HepG2 (cell line): ENCODE results near the gene MX2. TPM values are rescaled to one million over a fixed set of nuclear protein-coding genes. Genes with fewer than 3 reads are reported as not detected.

Experiments
- ASH2L ChIP-seq: fragments of 300-600, 200-600 bp; sonication (generic); IDR thresholded peaks from 2 replicates; pipeline ENCODE4 v1.7.0; 2017; ENCODE audit warnings: low read depth, mild to moderate bottlenecking, moderate library complexity, mixed read lengths, low read length; ENCODE audit not compliant: insufficient read length
- CENPBD1 ChIP-seq: sonication (generic); formaldehyde crosslinking; IDR thresholded peaks from 2 replicates; pipeline ENCODE4 v1.8.0; 2022; ENCODE audit warnings: missing genetic modification reagents, low read depth, mild to moderate bottlenecking, borderline replicate concordance
- GATA4 ChIP-seq: sonication (generic); IDR thresholded peaks from 2 replicates; pipeline ENCODE4 v1.6.1; 2016; ENCODE audit warnings: antibody characterized with exemption, low read depth, borderline replicate concordance
- HMG20B ChIP-seq: conservative IDR thresholded peaks from 2 replicates; pipeline ENCODE4 v1.6.1; 2016; ENCODE audit warnings: missing genetic modification reagents, missing compliant biosample characterization
- HMGA1 ChIP-seq: sonication (generic); formaldehyde crosslinking; conservative IDR thresholded peaks from 2 replicates; pipeline ENCODE4 v1.4.0; 2020; ENCODE audit warnings: missing genetic modification reagents
- JUNB ChIP-seq: sonication (generic); formaldehyde crosslinking; IDR thresholded peaks from 2 replicates; pipeline ENCODE4 v1.8.0; 2022; ENCODE audit warnings: missing genetic modification reagents, mild to moderate bottlenecking, borderline replicate concordance
- KDM5A ChIP-seq: fragments of 200-600 bp; sonication (generic); IDR thresholded peaks from 2 replicates; pipeline ENCODE4 v1.7.0; 2018; ENCODE audit warnings: antibody characterized with exemption, mild to moderate bottlenecking, low read length, borderline replicate concordance
- MIER2 ChIP-seq: IDR thresholded peaks from 2 replicates; pipeline ENCODE4 v1.6.1; 2016; ENCODE audit warnings: missing biosample characterization, missing genetic modification reagents
- MTF1 ChIP-seq: sonication (generic); formaldehyde crosslinking; IDR thresholded peaks from 2 replicates; pipeline ENCODE4 v1.5.0; 2020; ENCODE audit warnings: missing genetic modification reagents
- PAF1 ChIP-seq: IDR thresholded peaks from 2 replicates; pipeline ENCODE4 v1.6.1; 2016; ENCODE audit warnings: missing genetic modification reagents, missing compliant biosample characterization
- PAXIP1 ChIP-seq: sonication (generic); formaldehyde crosslinking; conservative IDR thresholded peaks from 2 replicates; pipeline ENCODE4 v1.4.0; 2020; ENCODE audit warnings: mild to moderate bottlenecking, missing genetic modification reagents, moderate library complexity
- PRPF4 ChIP-seq: fragments of 200-400 bp; formaldehyde crosslinking; IDR thresholded peaks from 2 replicates; pipeline ENCODE4 v1.6.1; 2016; ENCODE audit warnings: low read length, low read depth; ENCODE audit not compliant: poor library complexity, severe bottlenecking
- SAFB2 ChIP-seq: sonication (generic); formaldehyde crosslinking; IDR thresholded peaks from 2 replicates; pipeline ENCODE4 v1.5.1; 2020; ENCODE audit warnings: missing genetic modification reagents, low read depth, mild to moderate bottlenecking, borderline replicate concordance
- U2AF2 ChIP-seq: fragments of 200-400 bp; formaldehyde crosslinking; IDR thresholded peaks from 2 replicates; pipeline ENCODE4 v1.6.1; 2017; ENCODE audit warnings: low read depth, mild to moderate bottlenecking, low read length
- ZBTB3 ChIP-seq: sonication (generic); formaldehyde crosslinking; IDR thresholded peaks from 2 replicates; pipeline ENCODE4 v1.4.0; 2020; ENCODE audit warnings: low read depth, mild to moderate bottlenecking, moderate library complexity, missing genetic modification reagents, borderline replicate concordance
- ZBTB7A ChIP-seq: sonication (generic); formaldehyde crosslinking; IDR thresholded peaks from 2 replicates; pipeline ENCODE4 v1.8.0; 2022; ENCODE audit warnings: mild to moderate bottlenecking, missing genetic modification reagents
- ZNF17 ChIP-seq: sonication (generic); formaldehyde crosslinking; IDR thresholded peaks from 2 replicates; pipeline ENCODE4 v1.5.0; 2020; ENCODE audit warnings: mild to moderate bottlenecking, missing genetic modification reagents
- ZNF510 ChIP-seq: sonication (generic); formaldehyde crosslinking; IDR thresholded peaks from 2 replicates; pipeline ENCODE4 v1.4.0; 2020; ENCODE audit warnings: low read depth, mild to moderate bottlenecking, missing genetic modification reagents
- ZNF766 ChIP-seq: sonication (generic); formaldehyde crosslinking; IDR thresholded peaks from 2 replicates; pipeline ENCODE4 v1.5.0; 2020; ENCODE audit warnings: missing genetic modification reagents, borderline replicate concordance
- polyA plus RNA-seq, 8 experiments: library from polyadenylated mRNA; depleted of rRNA in 3 of 8; stranded (reverse) in 7 of 8; unstranded in 1 of 8; fragments of >200 nt; fragmentation: Illumina TruSeq in 4 of 8; extraction: Trizol in 4 of 8; gene quantifications; 2 replicates each; pipeline versions ENCODE4 v1.2.1 to v1.2.3, GENCODE V29; 2011 to 2016; ENCODE audit warnings: low read depth in 4 of 8, missing spikeins in 1 of 8, mixed read lengths in 1 of 8; ENCODE audit not compliant: insufficient read depth in 1 of 8
- total RNA-seq, 5 experiments: library from RNA; depleted of rRNA; stranded (reverse); fragments of >200 nt; fragmentation: Illumina TruSeq; extraction: Trizol; gene quantifications; 2 replicates each; pipeline ENCODE4 v1.2.3, GENCODE V29; 2016; ENCODE audit warnings: low read depth in 1 of 5
- TF ChIP-seq, protein P1 (sequence below), 2 experiments: sonication (generic) in 1 of 2; formaldehyde crosslinking in 1 of 2; IDR thresholded peaks; 2 replicates each; pipeline versions ENCODE4 v1.6.1 to v1.9.0; 2014 to 2022; ENCODE audit warnings: antibody characterized with exemption in 1 of 2, borderline replicate concordance in 1 of 2, inconsistent platforms in 1 of 2, low read depth in 1 of 2, missing genetic modification reagents in 1 of 2

MX2 gene
- total and polyA plus RNA-seq, 2 of the 13 experiments (the other 11 are each of a cell fraction or from before 2014, with no cell fraction given) = 24.0 to 35.7 TPM

- TF ChIP-seq MTF1 (CRISPR knock-in tag) (no peak), SAFB2 (CRISPR knock-in tag) (no peak), ZNF17 (no peak), ZBTB7A (CRISPR knock-in tag) (0 out of 2 replicates have a peak, but pooled peaks have one; percentile 17), ZNF766 (CRISPR knock-in tag) (no peak), PAXIP1 (CRISPR knock-in tag) (peak; percentile 83), JUNB (peak; percentile 65; the same call in 1 of the 2 replicates), KDM5A (no peak; the same call in 1 of the 2 replicates), ASH2L (peak; percentile 45), ZNF510 (CRISPR knock-in tag) (no peak), MIER2 (CRISPR knock-in tag) (no peak), HMGA1 (CRISPR knock-in tag) (no peak), U2AF2 (no peak), PAF1 (CRISPR knock-in tag) (no peak), PRPF4 (no peak), ZBTB3 (CRISPR knock-in tag) (no peak), GATA4 (peak; percentile 57; the same call in 1 of the 2 replicates), CENPBD1 (no peak), HMG20B (CRISPR knock-in tag) (no peak)
- TF ChIP-seq, protein P1, sequence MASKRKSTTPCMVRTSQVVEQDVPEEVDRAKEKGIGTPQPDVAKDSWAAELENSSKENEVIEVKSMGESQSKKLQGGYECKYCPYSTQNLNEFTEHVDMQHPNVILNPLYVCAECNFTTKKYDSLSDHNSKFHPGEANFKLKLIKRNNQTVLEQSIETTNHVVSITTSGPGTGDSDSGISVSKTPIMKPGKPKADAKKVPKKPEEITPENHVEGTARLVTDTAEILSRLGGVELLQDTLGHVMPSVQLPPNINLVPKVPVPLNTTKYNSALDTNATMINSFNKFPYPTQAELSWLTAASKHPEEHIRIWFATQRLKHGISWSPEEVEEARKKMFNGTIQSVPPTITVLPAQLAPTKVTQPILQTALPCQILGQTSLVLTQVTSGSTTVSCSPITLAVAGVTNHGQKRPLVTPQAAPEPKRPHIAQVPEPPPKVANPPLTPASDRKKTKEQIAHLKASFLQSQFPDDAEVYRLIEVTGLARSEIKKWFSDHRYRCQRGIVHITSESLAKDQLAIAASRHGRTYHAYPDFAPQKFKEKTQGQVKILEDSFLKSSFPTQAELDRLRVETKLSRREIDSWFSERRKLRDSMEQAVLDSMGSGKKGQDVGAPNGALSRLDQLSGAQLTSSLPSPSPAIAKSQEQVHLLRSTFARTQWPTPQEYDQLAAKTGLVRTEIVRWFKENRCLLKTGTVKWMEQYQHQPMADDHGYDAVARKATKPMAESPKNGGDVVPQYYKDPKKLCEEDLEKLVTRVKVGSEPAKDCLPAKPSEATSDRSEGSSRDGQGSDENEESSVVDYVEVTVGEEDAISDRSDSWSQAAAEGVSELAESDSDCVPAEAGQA (IDR thresholded peaks at IDR 0.05; ENCODE audit: low read depth) = no peak
- TF ChIP-seq, protein P1 (CRISPR knock-in tag; IDR thresholded peaks at IDR 0.05; ENCODE audit: borderline replicate concordance) = no peak
These were observed 4.8 kb downstream of the MX2 start (continued) for GRCh38 chr21:41366522-41367151.
